Esophagus squamous epithelium (tissue), 5 donors: ENCODE data around the gene SYNGR2. TPM values are rescaled to one million over a fixed set of nuclear protein-coding genes. Genes with fewer than 3 reads are reported as not detected.

Experiments
- DNase-seq: peaks from one replicate; lab custom pipeline; 2025; lab: John Stamatoyannopoulos, UW
- H3K27ac ChIP-seq, 4 donors: fragments of 200-600 bp; sonication (generic); one replicate each; pipeline ENCODE4 v1.5.1; 2016 to 2019; ENCODE audit warnings: mild to moderate bottlenecking in 1 of 4
- H3K27me3 ChIP-seq, 4 donors: fragments of 200-600 bp; sonication (generic); 1 replicate in 3 of 4; 2 replicates in 1 of 4; pipeline versions ENCODE4 v1.5.1 to v1.6.0; 2017 to 2021; ENCODE audit warnings: antibody characterized with exemption in 1 of 4
- H3K36me3 ChIP-seq, 3 donors: fragments of 200-600 bp; sonication (generic); one replicate each; pipeline ENCODE4 v1.5.1; 2016 to 2019
- H3K4me1 ChIP-seq, 3 donors: fragments of 200-600 bp; sonication (generic); one replicate each; pipeline ENCODE4 v1.5.1; 2017 to 2019
- H3K4me3 ChIP-seq, 4 donors: fragments of 200-600 bp; sonication (generic); 1 replicate in 3 of 4; 2 replicates in 1 of 4; pipeline ENCODE4 v1.5.1; 2016 to 2019; ENCODE audit warnings: mild to moderate bottlenecking in 2 of 4, moderate library complexity in 1 of 4
- H3K9me3 ChIP-seq, 3 donors: fragments of 200-600 bp; sonication (generic); one replicate each; pipeline ENCODE4 v1.5.1; 2016 to 2019
- POLR2A ChIP-seq, 4 donors: fragments of 450-650 bp; IDR thresholded peaks; one replicate each; pipeline ENCODE4 v1.6.1; 2017; ENCODE audit warnings: antibody characterized with exemption in 4 of 4, mild to moderate bottlenecking in 4 of 4, moderate library complexity in 3 of 4
- WGBS, 2 donors: methylation state at CpG; one replicate each; pipeline ENCODE4 v1.1.5; 2018; 5-methylcytosine and 5-hydroxymethylcytosine counted together
- intact Hi-C: fragments of 100-400 bp; cut with DNase I; formaldehyde crosslinking; loops from one replicate; pipeline ENCODE4 v1.15.0; 2022
- total RNA-seq, 4 donors: library from RNA; depleted of rRNA; stranded (reverse); fragments of >200 nt; gene quantifications; one replicate each; pipeline ENCODE4 v1.1.0, GENCODE V29; 2016
- TF ChIP-seq, protein P1 (sequence below), 6 experiments: fragments of 450-650 bp in 4 of 6; fragments of 200-600 bp in 2 of 6; sonication (generic) in 2 of 6; IDR thresholded peaks; one replicate each; pipeline ENCODE4 v1.5.1; 2016 to 2019; ENCODE audit warnings: antibody characterized with exemption in 6 of 6, mild to moderate bottlenecking in 4 of 6, moderate library complexity in 4 of 6
- donor health status: DM: yes; HTN: yes; CAD: no.

Gene SYNGR2
- total RNA-seq, 4 donors from 2014 or later: 41.2 to 93.9 (median 75.7) TPM

DNA sequence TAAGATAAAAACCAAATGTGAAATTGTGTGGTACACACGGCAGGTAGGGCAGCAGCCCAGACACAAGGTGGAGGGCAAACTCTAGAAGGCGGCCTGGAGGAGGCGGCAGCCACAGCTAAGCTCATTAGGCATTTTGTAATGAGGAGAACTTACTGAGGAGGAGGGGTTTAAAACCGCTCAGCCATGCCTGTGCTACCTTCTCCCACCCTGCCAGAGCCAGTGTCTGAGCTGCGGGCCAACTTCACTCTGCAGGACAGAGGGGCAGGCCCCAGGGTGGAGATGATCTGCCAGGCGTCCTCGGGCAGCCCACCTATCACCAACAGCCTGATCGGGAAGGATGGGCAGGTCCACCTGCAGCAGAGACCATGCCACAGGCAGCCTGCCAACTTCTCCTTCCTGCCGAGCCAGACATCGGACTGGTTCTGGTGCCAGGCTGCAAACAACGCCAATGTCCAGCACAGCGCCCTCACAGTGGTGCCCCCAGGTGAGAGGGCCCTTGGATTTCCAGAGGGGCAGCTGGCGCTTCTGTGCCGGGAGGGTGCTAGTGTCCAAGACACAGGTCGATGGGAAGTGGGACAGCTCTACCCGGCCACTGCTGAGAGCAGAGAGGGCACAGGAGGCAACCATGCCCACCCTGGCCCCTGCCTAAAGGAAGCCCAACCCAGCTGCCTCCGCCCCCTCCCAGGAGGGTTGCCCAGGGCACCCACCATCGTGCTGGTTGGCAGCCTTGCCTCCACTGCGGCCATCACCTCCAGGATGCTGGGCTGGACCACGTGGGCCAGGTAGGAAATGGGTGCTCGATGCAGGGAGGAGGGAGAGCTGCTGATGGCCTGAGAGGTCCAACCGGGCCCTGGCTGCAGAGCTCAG lies 4.3 kb upstream of the SYNGR2 start:
- no peak for TF ChIP-seq POLR2A (IDR thresholded peaks at IDR 0.05)
- TF ChIP-seq, protein P1, sequence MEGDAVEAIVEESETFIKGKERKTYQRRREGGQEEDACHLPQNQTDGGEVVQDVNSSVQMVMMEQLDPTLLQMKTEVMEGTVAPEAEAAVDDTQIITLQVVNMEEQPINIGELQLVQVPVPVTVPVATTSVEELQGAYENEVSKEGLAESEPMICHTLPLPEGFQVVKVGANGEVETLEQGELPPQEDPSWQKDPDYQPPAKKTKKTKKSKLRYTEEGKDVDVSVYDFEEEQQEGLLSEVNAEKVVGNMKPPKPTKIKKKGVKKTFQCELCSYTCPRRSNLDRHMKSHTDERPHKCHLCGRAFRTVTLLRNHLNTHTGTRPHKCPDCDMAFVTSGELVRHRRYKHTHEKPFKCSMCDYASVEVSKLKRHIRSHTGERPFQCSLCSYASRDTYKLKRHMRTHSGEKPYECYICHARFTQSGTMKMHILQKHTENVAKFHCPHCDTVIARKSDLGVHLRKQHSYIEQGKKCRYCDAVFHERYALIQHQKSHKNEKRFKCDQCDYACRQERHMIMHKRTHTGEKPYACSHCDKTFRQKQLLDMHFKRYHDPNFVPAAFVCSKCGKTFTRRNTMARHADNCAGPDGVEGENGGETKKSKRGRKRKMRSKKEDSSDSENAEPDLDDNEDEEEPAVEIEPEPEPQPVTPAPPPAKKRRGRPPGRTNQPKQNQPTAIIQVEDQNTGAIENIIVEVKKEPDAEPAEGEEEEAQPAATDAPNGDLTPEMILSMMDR (IDR thresholded peaks at IDR 0.05): no peak
- H3K27me3 ChIP-seq: no peaks in the 10 kb centered on the region
- no peak overlapping the region for H3K4me3 ChIP-seq
- H3K27ac ChIP-seq: no peak overlapping the region
- no peaks in the 10 kb centered on the region for H3K9me3 ChIP-seq
- peaks cover 13 to 48% (median 21%) of the 10 kb centered on the region in 3 donors for H3K4me1 ChIP-seq
- intact Hi-C loops: no loop called here
- no peaks in the 10 kb centered on the region for H3K36me3 ChIP-seq
- WGBS, 2 donors: 70 to 80% methylated on average over 7 to 10 of the region's 22 CpGs
- DNase-seq: no peak

DNA sequence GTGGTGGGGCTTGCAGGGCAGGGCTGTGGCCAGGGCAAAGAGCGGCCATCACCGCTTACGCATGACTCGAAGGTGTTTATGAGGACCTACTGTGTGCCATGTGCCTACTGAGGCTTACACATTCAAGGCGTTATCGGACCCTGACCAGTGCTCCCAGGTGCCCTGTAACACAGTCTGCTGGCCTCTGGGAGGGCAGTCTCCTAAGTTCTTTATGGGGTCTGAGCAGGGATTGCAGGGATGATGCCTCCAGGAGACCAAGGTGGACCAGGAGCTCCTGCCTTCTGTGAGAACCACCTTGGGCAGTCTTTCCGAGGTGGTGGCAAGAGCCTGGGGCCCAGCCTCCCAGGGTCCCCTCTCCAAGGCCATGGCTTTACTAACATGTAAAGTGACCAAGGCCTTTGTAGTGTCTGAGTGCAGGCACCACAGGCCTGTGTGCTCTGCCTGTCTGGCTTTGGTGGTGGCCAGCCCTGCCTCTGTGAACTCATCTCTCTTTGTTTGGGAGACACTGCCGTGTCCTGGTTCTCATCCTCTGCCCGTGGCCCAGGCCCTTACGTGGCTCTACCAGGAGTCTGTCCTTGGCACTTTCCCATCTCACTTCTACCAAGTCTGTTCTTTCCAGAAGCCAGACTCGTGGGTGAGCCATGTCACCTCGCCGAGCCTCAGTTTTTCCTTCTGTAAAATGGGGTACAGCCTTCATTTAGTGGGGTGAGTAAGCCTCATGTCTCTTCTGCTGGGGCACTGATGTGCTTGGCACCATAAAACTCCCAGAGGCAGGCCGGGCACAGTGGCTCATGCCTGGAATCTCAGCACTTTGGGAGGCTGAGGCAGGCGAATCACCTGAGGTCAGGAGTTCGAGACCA lies 3.4 kb upstream of the SYNGR2 start:
- 85 to 95% methylated on average over 9 to 12 of the region's 16 CpGs for WGBS, 2 donors
- TF ChIP-seq POLR2A (IDR thresholded peaks at IDR 0.05): no peak
- H3K27me3 ChIP-seq: no peaks in the 10 kb centered on the region
- no peak overlapping the region for H3K27ac ChIP-seq
- no peaks in the 10 kb centered on the region for H3K9me3 ChIP-seq
- DNase-seq: no peak
- H3K4me3 ChIP-seq: no peak overlapping the region
- peaks cover 17 to 49% (median 25%) of the 10 kb centered on the region in 3 donors for H3K4me1 ChIP-seq
- peaks cover 0 to under 1% (median 0%) of the 10 kb centered on the region in 3 donors for H3K36me3 ChIP-seq
- intact Hi-C loops: no loop called here

DNA sequence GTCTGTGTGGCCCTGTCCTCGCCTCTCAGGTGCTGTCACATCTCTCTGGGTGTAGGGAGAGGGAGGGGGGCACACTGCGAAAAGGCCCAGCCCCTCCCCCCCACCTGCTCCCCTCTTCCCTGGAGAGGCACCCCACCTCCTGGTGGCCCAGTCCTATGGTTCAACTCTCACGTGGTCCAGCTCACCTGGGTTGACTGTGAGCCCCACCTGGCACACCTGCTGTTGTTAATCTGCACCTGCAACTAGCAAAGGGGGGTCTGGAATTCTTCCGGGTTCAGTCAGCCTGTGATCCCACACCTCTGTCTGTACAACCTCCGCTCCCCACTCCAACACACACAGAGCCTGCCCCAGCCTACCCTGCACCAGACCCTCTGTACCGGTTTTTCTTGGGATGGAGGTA lies 2.0 kb upstream of the SYNGR2 start:
- Histone ChIP-seq H3K9me3 (no peaks in the 10 kb centered on the region), H3K4me3 (no peak overlapping the region), H3K36me3 (peaks cover 0 to 15% (median 8%) of the 10 kb centered on the region in 3 donors), H3K27me3 (no peaks in the 10 kb centered on the region), H3K27ac (no peak overlapping the region), H3K4me1 (peaks cover 12 to 49% (median 22%) of the 10 kb centered on the region in 3 donors)
- DNase-seq: no peak
- intact Hi-C loops: no loop called here
- TF ChIP-seq, protein P1 (IDR thresholded peaks at IDR 0.05): no peak
- no peak for TF ChIP-seq POLR2A (IDR thresholded peaks at IDR 0.05)
- WGBS, 2 donors: 66 to 69% methylated on average over 5 of the region's 6 CpGs

DNA sequence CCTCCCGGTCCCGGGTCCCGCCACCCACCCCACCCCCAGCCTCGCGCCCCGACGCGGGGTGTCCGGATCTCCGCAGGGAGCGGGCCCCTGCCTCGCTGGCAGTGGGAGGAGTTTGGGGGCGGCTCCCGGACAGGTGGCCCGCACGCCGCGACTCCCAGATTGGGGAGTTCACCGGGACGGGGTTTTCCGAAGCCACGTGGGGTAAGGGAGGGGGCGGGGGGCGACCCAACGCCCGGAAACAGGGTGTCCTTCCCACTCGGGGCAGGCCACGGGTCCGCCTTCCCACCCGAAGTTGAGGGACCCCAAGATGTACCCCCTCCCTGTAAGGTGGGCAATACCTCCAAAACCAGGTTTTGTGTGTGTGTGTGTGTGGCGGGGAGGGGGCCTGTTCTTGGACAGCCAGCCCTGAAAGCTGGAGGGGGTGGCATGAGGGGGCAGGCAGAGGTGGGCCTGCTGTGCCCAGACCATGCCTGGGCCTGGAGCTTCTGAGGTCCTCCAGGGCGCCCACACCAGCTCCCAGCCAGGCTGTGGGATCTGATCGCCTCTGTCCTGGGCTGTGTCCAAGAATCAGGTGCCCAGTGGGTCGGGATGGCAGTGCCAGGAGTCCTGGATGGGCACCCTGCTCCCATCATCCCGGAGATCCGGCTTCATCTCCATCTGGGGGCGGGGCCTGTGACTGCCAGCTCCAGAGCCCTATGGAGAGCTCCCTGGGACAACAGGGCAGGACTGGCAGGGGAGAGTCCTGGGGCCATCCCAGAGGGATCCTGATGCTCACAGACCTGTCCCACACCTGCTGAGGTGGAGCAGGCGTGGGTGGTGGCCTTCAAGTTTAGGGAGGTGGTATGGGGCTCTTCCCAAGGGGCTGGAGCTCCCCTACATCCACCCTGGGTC lies 767 bp downstream of the SYNGR2 start:
- H3K36me3 ChIP-seq: peaks cover 0 to 33% (median 8%) of the 10 kb centered on the region in 3 donors
- WGBS, 2 donors: 40% methylated on average over 2 of the region's 38 CpGs; no CpG with 5 or more reads in 1 of the 2 donors
- H3K4me3 ChIP-seq: peak overlapping the region; percentile 88 to 99 (median 94)
- no peaks in the 10 kb centered on the region for H3K9me3 ChIP-seq
- DNase-seq: no peak
- intact Hi-C loops: no loop called here
- no peak for TF ChIP-seq POLR2A (IDR thresholded peaks at IDR 0.05)
- TF ChIP-seq, protein P1 (IDR thresholded peaks at IDR 0.05): no peak
- H3K27ac ChIP-seq: peak overlapping the region; percentile 88 to 98 (median 95)
- no peaks in the 10 kb centered on the region for H3K27me3 ChIP-seq
- H3K4me1 ChIP-seq: peaks cover 31 to 63% (median 49%) of the 10 kb centered on the region in 3 donors
